Pulmonary artery endothelial cell (primary cell): Measurements from ENCODE around the gene CDH13. TPM values are rescaled to one million over a fixed set of nuclear protein-coding genes. Genes with fewer than 3 reads are reported as not detected.

Source experiments
- DNase-seq: peaks from one replicate; pipeline ENCODE4 v3.0.0-alpha.2; 2011; ENCODE audit warnings: low read depth, low spot score
- total RNA-seq: library from RNA; depleted of rRNA; stranded (reverse); fragments of >200 nt; gene quantifications from 2 replicates; pipeline ENCODE4 v1.2.3, GENCODE V29; 2014

Gene CDH13
- total RNA-seq, 1 donor from 2014 or later, result 62.3 TPM

DNA sequence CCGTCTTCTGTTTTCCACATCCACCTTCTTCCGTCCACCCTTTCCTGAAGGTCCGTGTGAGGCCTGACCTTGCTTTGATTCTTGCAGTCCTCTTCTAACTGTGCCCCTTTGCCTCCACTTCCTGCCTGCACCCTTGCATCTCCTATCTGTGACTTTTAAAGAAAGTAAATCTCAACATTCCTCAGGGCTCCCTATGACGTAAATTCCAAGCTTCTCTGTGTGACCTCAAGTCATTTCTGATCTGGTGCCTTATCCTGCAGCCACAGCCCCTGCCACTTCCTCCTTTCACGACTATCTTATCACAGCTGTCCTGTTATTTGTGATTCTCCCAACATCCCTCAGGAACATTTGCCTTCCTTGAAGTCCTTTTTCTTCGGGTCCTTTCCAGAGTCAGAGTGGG lies 520.5 kb downstream of the CDH13 start:
- no peak for DNase-seq

- DNase-seq, result no peak
These were observed 531.7 kb downstream of the CDH13 start for GRCh38 chr16:83158320-83158957.

GRCh38 chr16:83159049-83159448 lies 532.3 kb downstream of the CDH13 start:
- no peak for DNase-seq

DNA sequence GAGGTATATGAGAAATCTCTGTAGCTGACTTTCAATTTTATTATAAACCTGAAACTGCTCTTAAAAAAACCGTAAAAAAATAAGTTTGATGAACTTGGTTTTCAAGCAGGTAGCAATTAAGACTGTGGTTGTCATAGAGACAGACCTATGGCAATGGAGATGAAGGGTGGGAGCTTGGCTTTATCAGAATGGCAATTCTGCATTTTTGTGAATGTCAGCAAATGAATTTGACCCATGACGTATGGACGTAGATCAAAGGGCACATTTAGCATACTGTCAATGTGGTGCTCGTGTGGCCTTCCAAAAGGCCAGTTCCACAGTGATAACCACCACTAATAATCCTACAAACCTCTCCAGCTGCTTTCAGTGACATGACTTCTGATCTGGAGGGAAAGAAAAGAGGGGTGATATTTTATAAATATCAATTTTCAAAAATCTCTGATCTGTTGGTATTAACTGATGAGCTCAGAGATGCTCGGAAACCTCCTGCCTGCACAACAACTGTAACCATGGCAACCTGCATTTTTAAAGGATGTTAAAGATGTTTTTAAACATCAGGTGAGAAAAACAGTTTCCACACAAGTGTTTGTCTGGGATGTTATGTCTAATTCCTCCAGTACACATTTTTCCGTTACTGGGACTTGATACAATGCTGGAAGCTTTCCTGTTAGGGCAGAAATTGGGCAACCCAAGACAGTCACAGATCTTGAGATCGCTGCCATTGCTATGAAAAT lies 533.7 kb downstream of the CDH13 start:
- no peak for DNase-seq

- no peak for DNase-seq
These were observed 536.0 kb downstream of the CDH13 start for GRCh38 chr16:83162791-83163190.

DNA sequence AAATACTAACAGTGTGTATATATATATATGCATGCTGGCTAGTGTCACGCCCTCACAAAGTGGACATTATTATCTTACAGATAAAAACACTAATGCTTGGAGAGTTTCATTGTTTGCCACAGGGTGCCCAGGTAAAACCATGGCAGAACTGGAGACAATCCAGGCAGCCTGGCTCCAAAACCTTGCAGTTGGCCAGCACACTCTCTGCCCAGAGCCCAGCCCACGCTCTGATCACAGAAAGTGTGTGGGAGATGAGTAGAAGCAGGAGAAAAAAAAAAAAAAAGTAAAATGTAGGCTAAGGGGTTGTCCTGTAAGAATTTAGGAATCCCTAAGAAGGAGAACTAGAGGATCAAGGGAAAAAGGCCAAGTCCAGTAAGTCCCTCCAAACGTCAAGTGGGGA lies 538.0 kb downstream of the CDH13 start:
- DNase-seq, result no peak

- no peak for DNase-seq
These were observed 544.6 kb downstream of the CDH13 start for GRCh38 chr16:83171396-83171795.

- no peak for DNase-seq
These were observed 547.9 kb downstream of the CDH13 start for GRCh38 chr16:83174671-83175070.

DNA sequence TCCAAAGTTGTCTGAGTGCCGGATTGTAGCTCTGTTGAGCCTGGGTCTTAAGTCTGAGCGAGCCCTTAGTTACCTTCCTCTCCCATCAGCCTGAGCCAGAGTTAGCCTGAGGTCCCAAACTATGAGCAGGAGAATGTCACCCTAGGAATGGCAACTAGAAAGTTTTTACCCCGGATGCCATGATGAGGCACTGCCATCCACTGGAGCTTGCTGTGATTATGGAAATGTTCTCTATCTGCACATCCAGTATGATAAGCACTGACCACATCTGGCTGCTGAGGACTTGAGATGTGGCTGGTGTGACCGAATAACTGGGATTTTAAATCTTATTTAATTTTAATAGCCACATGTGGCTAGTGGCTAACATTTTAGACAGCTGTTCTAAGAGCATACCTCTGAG lies 550.0 kb downstream of the CDH13 start:
- no peak for DNase-seq

GRCh38 chr16:83185902-83186301 lies 559.1 kb downstream of the CDH13 start:
- DNase-seq, result no peak

- peak; percentile 44 for DNase-seq
These were observed 560.6 kb downstream of the CDH13 start for GRCh38 chr16:83187405-83187804.

GRCh38 chr16:83196796-83197195 lies 570.0 kb downstream of the CDH13 start:
- DNase-seq, result no peak

DNA sequence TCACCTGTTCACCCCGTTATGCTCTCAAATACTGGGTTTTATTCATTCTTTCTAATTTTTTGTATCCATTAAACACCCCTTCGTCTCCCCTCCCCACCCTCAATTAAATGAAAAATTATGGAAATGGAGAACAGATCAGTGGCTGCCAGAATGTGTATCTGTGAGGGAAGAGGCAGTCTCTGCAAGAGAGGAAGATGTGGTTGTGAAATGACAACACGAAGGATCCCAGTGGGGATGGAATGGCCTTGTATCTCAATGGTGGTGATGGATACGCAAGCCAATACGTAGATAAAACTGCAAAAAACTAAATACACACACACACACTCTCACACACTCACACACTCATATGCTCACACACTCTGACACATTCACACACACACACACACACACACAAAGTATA lies 570.7 kb downstream of the CDH13 start:
- no peak for DNase-seq

DNA sequence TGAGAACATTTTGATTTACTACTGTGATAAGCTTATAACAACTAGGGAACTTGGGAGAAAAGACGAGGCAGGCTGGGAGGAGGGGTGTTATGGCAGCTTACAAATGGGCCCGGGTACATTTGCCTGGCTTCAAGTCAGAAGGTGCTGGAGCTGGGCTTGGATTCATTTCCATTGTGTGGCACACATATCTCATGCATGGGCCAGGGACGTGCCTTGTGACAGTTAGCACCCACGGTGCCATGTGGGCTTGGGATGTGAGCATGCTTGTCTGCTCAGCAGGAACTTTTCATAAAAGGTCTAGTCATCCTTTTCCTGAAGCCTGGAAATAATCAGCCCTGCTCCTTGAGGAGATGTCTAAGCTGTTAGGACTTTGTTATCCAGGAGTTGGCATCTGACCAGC lies 572.2 kb downstream of the CDH13 start:
- DNase-seq, result no peak

DNA sequence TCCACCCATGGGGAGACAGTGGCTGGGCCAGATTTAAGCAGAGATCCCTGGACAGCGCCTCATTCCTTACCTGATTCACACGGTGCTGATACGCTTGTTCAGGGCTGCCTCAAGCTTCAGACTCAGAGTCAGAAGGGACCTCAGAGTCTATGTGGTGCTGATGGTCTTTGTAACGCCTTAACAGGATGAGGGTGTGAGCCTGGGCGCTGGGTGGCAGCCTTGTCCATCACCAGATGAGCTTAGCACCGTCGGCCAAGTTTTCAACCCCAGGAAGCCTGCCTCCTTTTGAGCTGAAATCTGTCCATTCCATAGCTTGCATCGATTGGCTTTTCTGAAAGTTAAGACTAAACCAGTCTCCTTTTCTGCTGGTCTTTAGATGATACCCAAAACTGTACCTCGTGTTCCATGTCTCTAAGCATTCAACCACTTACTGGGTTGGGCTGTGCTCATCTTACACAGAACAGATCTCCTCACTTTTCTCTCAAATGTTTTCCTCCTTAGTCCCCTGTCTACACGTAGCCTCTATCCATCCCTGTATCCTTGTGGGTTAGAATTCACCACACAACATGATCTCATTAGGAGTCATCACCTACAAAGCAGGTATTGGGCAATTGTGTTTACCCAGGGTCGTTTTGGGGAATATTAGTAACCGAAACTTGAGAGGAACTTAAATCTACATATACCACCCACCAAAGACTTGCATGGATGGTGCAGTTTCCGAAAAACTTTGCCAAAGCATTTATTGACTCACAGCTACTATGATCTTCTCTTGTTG lies 573.4 kb downstream of the CDH13 start:
- DNase-seq, result no peak

- DNase-seq, result no peak
These were observed 575.0 kb downstream of the CDH13 start for GRCh38 chr16:83201748-83202147.

- DNase-seq, result no peak
These were observed 579.1 kb downstream of the CDH13 start for GRCh38 chr16:83205896-83206295.

- no peak for DNase-seq
These were observed 579.7 kb downstream of the CDH13 start for GRCh38 chr16:83206426-83206825.

- DNase-seq, result no peak
These were observed 584.9 kb downstream of the CDH13 start for GRCh38 chr16:83211711-83212110.

GRCh38 chr16:83212301-83212841 lies 585.6 kb downstream of the CDH13 start:
- DNase-seq, result no peak

GRCh38 chr16:83214671-83215070 lies 587.9 kb downstream of the CDH13 start:
- no peak for DNase-seq

DNA sequence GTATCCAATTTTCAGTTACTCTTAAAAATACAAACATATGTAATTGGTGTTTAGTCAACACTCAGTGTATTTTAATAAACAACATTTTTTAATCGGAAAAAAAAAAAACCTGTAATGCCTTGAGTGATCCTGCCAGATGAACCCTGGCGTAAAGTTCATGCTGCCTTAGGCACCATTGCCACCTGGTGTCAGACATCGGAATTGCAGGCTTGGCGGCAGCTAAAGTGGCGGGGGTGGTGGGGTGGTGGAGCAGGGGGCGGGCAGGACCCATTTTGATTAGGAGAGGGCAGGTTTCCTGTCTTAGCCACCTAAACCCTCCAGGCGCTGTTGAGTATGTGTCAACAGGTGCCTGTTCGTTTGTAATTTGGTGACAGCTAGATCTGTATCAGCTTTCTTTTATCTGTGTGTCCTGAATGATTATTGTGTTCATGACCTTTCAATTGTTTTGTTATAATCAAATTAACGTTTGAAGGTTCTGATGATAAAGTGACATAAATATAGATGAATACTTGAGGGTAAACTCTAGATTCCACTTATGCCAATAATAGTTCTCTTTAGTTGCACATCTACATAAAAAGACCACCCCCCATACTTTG lies 588.7 kb downstream of the CDH13 start:
- DNase-seq, result no peak
